B cell (primary cell): ENCODE data around the gene GRID1. TPM values are rescaled to one million over a fixed set of nuclear protein-coding genes. Genes with fewer than 3 reads are reported as not detected.

Experiments used
- ATAC-seq: fragments of 200-7000 bp; cut with Tn5 transposase; one replicate; pipeline ENCODE4 v1.10.0; 2021; ENCODE audit warnings: low read depth, mild to moderate bottlenecking, moderate number of reproducible peaks, moderate library complexity
- CTCF ChIA-PET: fragments of 350-600 bp; sonication (Branson Sonifier 250); formaldehyde crosslinking; loops from one replicate; lab custom pipeline; 2021; ENCODE audit warnings: antibody characterized with exemption, inconsistent platforms; lab: Charles Lee
- POLR2A ChIA-PET: fragments of 350-600 bp; sonication (Branson Sonifier 250); formaldehyde crosslinking; loops from one replicate; lab custom pipeline; 2021; ENCODE audit warnings: antibody characterized with exemption; lab: Charles Lee
- DNase-seq: peaks from one replicate; pipeline ENCODE4 v3.0.0; 2013
- H2AFZ ChIP-seq: 2 replicates; pipeline ENCODE4 v1.6.1; 2012; ENCODE audit warnings: mild to moderate bottlenecking, low read depth, low read length; ENCODE audit not compliant: insufficient read depth, poor library complexity, severe bottlenecking
- H3K27ac ChIP-seq, 2 donors: 1 replicate in 1 of 2; 2 replicates in 1 of 2; pipeline ENCODE4 v1.5.1; 2012 to 2013; ENCODE audit warnings: low read length in 2 of 2, mild to moderate bottlenecking in 2 of 2, moderate library complexity in 1 of 2
- H3K27me3 ChIP-seq, 4 experiments: fragments of 200-600 bp in 1 of 4; sonication (generic) in 1 of 4; replicated peaks in 1 of 4; 1 replicate in 2 of 4; 2 replicates in 2 of 4; pipeline versions ENCODE4 v1.6.1 to v1.7.0; 2013 to 2016; ENCODE audit warnings: low read length in 3 of 4, mild to moderate bottlenecking in 2 of 4, mixed read lengths in 1 of 4, moderate library complexity in 1 of 4; ENCODE audit not compliant: insufficient read depth in 4 of 4, control insufficient read depth in 3 of 4; ENCODE audit errors: control extremely low read depth in 1 of 4
- H3K36me3 ChIP-seq, 2 experiments: replicated peaks in 1 of 2; 1 replicate in 1 of 2; 2 replicates in 1 of 2; pipeline versions ENCODE4 v1.6.1 to v1.7.1; 2013; ENCODE audit warnings: low read length in 1 of 2; ENCODE audit not compliant: insufficient read depth in 2 of 2, control insufficient read depth in 1 of 2; ENCODE audit errors: control extremely low read depth in 1 of 2, extremely low read depth in 1 of 2
- H3K4me1 ChIP-seq, 2 donors: fragments of 200-600 bp in 1 of 2; sonication (generic) in 1 of 2; 1 replicate in 1 of 2; 2 replicates in 1 of 2; pipeline versions ENCODE4 v1.5.1 to v1.6.1; 2013 to 2017; ENCODE audit warnings: low read length in 2 of 2; ENCODE audit not compliant: control insufficient read depth in 2 of 2, insufficient read depth in 2 of 2
- H3K4me2 ChIP-seq: replicated peaks from 2 replicates; pipeline ENCODE3; 2012; ENCODE audit warnings: mild to moderate bottlenecking, low read depth, low read length; ENCODE audit not compliant: poor library complexity, severe bottlenecking
- H3K4me3 ChIP-seq, 5 experiments: fragments of 200-600 bp in 1 of 5; sonication (generic) in 1 of 5; 1 replicate in 3 of 5; 2 replicates in 2 of 5; pipeline versions ENCODE4 v1.5.1 to v1.7.0; 2011 to 2016; ENCODE audit warnings: low read length in 4 of 5, mild to moderate bottlenecking in 4 of 5, low read depth in 2 of 5, control low read depth in 1 of 5, moderate library complexity in 1 of 5; ENCODE audit not compliant: insufficient read depth in 1 of 5; ENCODE audit errors: control extremely low read depth in 1 of 5, extremely low read depth in 1 of 5
- H3K79me2 ChIP-seq: fragments of 200-600 bp; sonication (generic); one replicate; pipeline ENCODE4 v1.6.0; 2016; ENCODE audit warnings: low read length; ENCODE audit not compliant: control insufficient read depth, insufficient read depth
- H3K9ac ChIP-seq: fragments of 200-600 bp; sonication (generic); 2 replicates; pipeline ENCODE4 v1.6.1; 2017; ENCODE audit warnings: mild to moderate bottlenecking, low read length, moderate library complexity
- H3K9me3 ChIP-seq, 3 donors: one replicate each; pipeline versions ENCODE4 v1.6.1 to v1.7.1; 2013; ENCODE audit warnings: low read length in 2 of 3; ENCODE audit not compliant: control insufficient read depth in 2 of 3, insufficient read depth in 1 of 3; ENCODE audit errors: control extremely low read depth in 1 of 3
- H4K20me1 ChIP-seq: 2 replicates; pipeline ENCODE4 v1.6.0; 2012; ENCODE audit warnings: mild to moderate bottlenecking, low read length; ENCODE audit not compliant: insufficient read depth, control insufficient read depth, poor library complexity, severe bottlenecking
- H3K27ac Mint-ChIP-seq: one replicate; pipeline ENCODE4 v1.8.0; 2021; ENCODE audit warnings: mixed read lengths
- H3K27me3 Mint-ChIP-seq: one replicate; pipeline ENCODE4 v1.8.0; 2021; ENCODE audit warnings: mixed read lengths
- H3K4me1 Mint-ChIP-seq: one replicate; pipeline ENCODE4 v1.8.0; 2021; ENCODE audit warnings: mixed read lengths
- H3K4me3 Mint-ChIP-seq: one replicate; pipeline ENCODE4 v1.8.0; 2021; ENCODE audit warnings: mixed read lengths
- H3K9me3 Mint-ChIP-seq: one replicate; pipeline ENCODE4 v1.8.0; 2022; ENCODE audit warnings: mixed read lengths; ENCODE audit not compliant: insufficient read depth
- EZH2 ChIP-seq: IDR thresholded peaks from 2 replicates; pipeline ENCODE4 v1.6.1; 2012; ENCODE audit warnings: borderline replicate concordance, low read depth, mild to moderate bottlenecking, moderate library complexity, low read length; ENCODE audit not compliant: insufficient read depth, poor library complexity, severe bottlenecking
- WGBS: methylation state at CpG from one replicate; pipeline ENCODE4 v1.1.5; 2013; ENCODE audit warnings: missing lambda C conversion rate; ENCODE audit not compliant: insufficient coverage; 5-methylcytosine and 5-hydroxymethylcytosine counted together
- intact Hi-C: fragments of 100-400 bp; cut with micrococcal nuclease; formaldehyde crosslinking; loops from one replicate; pipeline ENCODE4 v1.10.0; 2022
- polyA plus RNA-seq: library from polyadenylated mRNA; depleted of rRNA; stranded (reverse); fragments of >200 nt; gene quantifications from 2 replicates; pipeline ENCODE4 v1.2.3, GENCODE V29; 2012
- total RNA-seq, 2 donors: library from RNA; stranded (reverse); fragments of 120-200 nt in 1 of 2; gene quantifications; 1 replicate in 1 of 2; 2 replicates in 1 of 2; pipeline versions ENCODE4 v1.2.3 to v1.2.4, GENCODE V29; 2013 to 2022
- TF ChIP-seq, protein P1 (sequence below): fragments of 200-600 bp; IDR thresholded peaks from one replicate; pipeline ENCODE4 v1.8.0; 2022; ENCODE audit warnings: antibody characterized with exemption, mild to moderate bottlenecking

The GRID1 gene
- total and polyA plus RNA-seq, 2 donors (not counting 1 experiment from before 2014, with no cell fraction given): not detected

DNA sequence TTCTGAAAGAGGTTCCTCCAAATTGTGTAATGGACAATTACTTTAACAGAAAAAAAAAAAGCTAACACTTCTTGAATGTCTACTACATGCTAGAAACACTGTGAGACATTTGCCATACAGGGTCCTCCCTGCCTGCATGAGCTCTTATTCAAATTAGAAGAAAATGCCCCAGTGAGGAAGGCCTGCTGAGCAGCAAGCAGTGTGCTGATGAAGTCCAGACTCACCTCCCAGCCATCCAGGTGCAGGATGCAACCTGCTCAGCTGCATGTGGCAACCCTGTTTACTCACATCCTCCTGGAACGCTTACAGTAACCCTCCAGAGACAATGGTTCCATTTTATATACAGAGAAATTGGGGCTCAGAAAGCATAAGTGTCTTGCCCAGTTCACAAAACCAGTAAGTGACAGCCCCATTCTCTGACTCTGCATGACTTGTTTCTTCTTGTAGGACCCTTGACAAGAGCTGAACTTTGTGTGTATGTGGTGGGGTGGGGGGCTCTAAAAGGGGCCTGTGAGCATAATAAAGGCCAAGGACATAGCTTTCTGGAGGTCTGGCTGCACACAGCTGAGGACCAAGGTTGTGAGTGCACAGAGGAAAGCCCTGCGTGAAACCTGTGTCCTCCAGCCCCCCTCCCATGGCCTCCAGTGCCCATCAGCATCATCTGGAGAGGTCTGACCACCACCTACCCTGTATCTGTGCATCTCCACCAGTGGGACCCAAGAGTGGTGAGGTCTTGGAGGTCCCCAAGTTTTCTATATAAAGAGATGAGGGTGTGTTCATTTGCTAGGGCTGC lies 387.8 kb downstream of the GRID1 start:
- Histone ChIP-seq H3K79me2 (no peaks in the 10 kb centered on the region), H3K4me3 (no peak overlapping the region), H3K4me2 (no peak overlapping the region), H2AFZ (no peak overlapping the region), H3K9ac (no peak overlapping the region), H3K27ac (no peak overlapping the region), H3K4me1 (no peaks in the 10 kb centered on the region), H4K20me1 (no peaks in the 10 kb centered on the region), H3K27me3 (peaks cover 0 to 3% (median 0%) of the 10 kb centered on the region in 4 experiments), H3K36me3 (no peaks in the 10 kb centered on the region), H3K9me3 (peaks cover 0 to 4% (median 0%) of the 10 kb centered on the region in 3 donors)
- Mint-ChIP-seq H3K27ac (no peak overlapping the region), H3K4me1 (no peaks in the 10 kb centered on the region), H3K4me3 (no peak overlapping the region), H3K9me3 (no peaks in the 10 kb centered on the region), H3K27me3 (peaks cover 7% of the 10 kb centered on the region)
- CTCF ChIA-PET: no interaction called here
- POLR2A ChIA-PET: no interaction called here
- intact Hi-C loops: no loop called here
- no peak for ATAC-seq
- TF ChIP-seq EZH2: no peak
- TF ChIP-seq, protein P1, sequence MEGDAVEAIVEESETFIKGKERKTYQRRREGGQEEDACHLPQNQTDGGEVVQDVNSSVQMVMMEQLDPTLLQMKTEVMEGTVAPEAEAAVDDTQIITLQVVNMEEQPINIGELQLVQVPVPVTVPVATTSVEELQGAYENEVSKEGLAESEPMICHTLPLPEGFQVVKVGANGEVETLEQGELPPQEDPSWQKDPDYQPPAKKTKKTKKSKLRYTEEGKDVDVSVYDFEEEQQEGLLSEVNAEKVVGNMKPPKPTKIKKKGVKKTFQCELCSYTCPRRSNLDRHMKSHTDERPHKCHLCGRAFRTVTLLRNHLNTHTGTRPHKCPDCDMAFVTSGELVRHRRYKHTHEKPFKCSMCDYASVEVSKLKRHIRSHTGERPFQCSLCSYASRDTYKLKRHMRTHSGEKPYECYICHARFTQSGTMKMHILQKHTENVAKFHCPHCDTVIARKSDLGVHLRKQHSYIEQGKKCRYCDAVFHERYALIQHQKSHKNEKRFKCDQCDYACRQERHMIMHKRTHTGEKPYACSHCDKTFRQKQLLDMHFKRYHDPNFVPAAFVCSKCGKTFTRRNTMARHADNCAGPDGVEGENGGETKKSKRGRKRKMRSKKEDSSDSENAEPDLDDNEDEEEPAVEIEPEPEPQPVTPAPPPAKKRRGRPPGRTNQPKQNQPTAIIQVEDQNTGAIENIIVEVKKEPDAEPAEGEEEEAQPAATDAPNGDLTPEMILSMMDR: no peak
- DNase-seq: no peak
- WGBS: 86% methylated on average over 1 of the region's 2 CpGs

DNA sequence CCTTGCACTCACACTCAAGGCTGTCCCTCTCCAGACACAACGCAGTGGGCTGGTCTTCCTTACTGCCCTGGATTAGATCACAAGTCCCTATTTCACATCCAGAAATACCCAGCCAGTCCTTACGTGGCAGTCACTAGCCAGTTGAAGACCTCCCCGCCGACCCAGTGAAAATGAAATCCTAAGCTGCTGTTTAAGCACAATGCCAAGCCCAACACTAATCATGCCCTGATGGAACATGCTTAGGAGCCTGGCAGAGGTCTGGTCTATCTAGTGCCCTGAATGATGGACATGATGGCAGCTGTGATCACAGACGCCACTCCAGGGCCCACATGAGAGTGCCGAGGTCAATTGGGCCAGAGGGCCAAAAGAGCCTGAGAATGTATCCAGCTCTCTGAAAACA lies 389.0 kb downstream of the GRID1 start:
- H3K4me3 Mint-ChIP-seq: no peak overlapping the region
- Histone ChIP-seq H3K36me3 (no peaks in the 10 kb centered on the region), H3K27me3 (peaks cover 0 to 3% (median 0%) of the 10 kb centered on the region in 4 experiments), H3K4me1 (no peaks in the 10 kb centered on the region), H3K79me2 (no peaks in the 10 kb centered on the region), H3K27ac (no peak overlapping the region), H2AFZ (no peak overlapping the region), H3K9ac (no peak overlapping the region), H3K4me2 (no peak overlapping the region), H3K4me3 (no peak overlapping the region), H4K20me1 (no peaks in the 10 kb centered on the region), H3K9me3 (peaks cover 0 to 4% (median 0%) of the 10 kb centered on the region in 3 donors)
- TF ChIP-seq EZH2: no peak
- TF ChIP-seq, protein P1: no peak
- no peak for DNase-seq
- no peak for ATAC-seq
- no peak overlapping the region for H3K27ac Mint-ChIP-seq
- no peaks in the 10 kb centered on the region for H3K9me3 Mint-ChIP-seq
- H3K4me1 Mint-ChIP-seq: no peaks in the 10 kb centered on the region
- 94% methylated on average over 6 of the region's 6 CpGs for WGBS
- CTCF ChIA-PET: no interaction called here
- H3K27me3 Mint-ChIP-seq: peaks cover 7% of the 10 kb centered on the region
- intact Hi-C loops: no loop called here
- POLR2A ChIA-PET: no interaction called here
